Panc1 (cell line): ENCODE data around the gene MAD1L1. TPM values are rescaled to one million over a fixed set of nuclear protein-coding genes. Genes with fewer than 3 reads are reported as not detected.
A peak's percentile ranks its signal among the peaks of the same experiment; 100 is the strongest.

Experiments used
- ATAC-seq: fragments of 200-7000 bp; cut with Tn5 transposase; 2 replicates; pipeline ENCODE4 v1.9.1; 2020; ENCODE audit warnings: mild to moderate bottlenecking, moderate library complexity
- BruUV-seq: library from RNA; stranded (reverse); fragments of 400-500 nt; replicated peaks from 2 replicates; lab custom pipeline; 2021; lab: Mats Ljungman, UMichigan
- CTCF ChIA-PET: fragments of 300-600 bp; sonication (Branson Sonifier 250); formaldehyde crosslinking; loops from one replicate; lab custom pipeline; 2022; ENCODE audit warnings: antibody characterized with exemption; lab: Charles Lee
- POLR2A ChIA-PET: fragments of 300-600 bp; sonication (Branson Sonifier 250); formaldehyde crosslinking; loops from one replicate; lab custom pipeline; 2022; ENCODE audit warnings: antibody characterized with exemption; lab: Charles Lee
- DNase-seq: peaks from one replicate; pipeline ENCODE4 v3.0.0-alpha.2; 2010; ENCODE audit warnings: low read depth, low spot score
- H3K27ac ChIP-seq: 2 replicates; pipeline ENCODE4 v1.5.1; 2011; ENCODE audit warnings: mild to moderate bottlenecking, low read length, inconsistent platforms
- H3K27me3 ChIP-seq: fragments of 200-500 bp; sonication (Bioruptor generic); 2 replicates; pipeline ENCODE4 v1.6.0; 2014; ENCODE audit warnings: low read length, inconsistent platforms; ENCODE audit not compliant: control insufficient read depth, insufficient read depth
- H3K36me3 ChIP-seq: fragments of 200-500 bp; sonication (Bioruptor generic); 2 replicates; pipeline ENCODE4 v1.5.1; 2014; ENCODE audit warnings: inconsistent platforms, mild to moderate bottlenecking, low read length, moderate library complexity; ENCODE audit not compliant: control insufficient read depth, insufficient read depth
- H3K4me1 ChIP-seq: 2 replicates; pipeline ENCODE4 v1.5.1; 2011; ENCODE audit warnings: inconsistent platforms, mild to moderate bottlenecking, low read length, moderate library complexity; ENCODE audit not compliant: control insufficient read depth, insufficient read depth
- H3K4me3 ChIP-seq, 2 experiments: 2 replicates each; pipeline ENCODE4 v1.5.1; 2011 to 2012; ENCODE audit warnings: low read depth in 2 of 2, low read length in 2 of 2, mild to moderate bottlenecking in 2 of 2, inconsistent platforms in 1 of 2, moderate library complexity in 1 of 2
- H3K9me3 ChIP-seq: fragments of 200-500 bp; sonication (Bioruptor generic); 2 replicates; pipeline ENCODE4 v1.5.1; 2014; ENCODE audit warnings: low read depth, mild to moderate bottlenecking, inconsistent platforms, low read length, moderate library complexity; ENCODE audit not compliant: control insufficient read depth, insufficient read depth
- CTCF ChIP-seq: fragments of 450-650 bp; IDR thresholded peaks from 2 replicates; pipeline ENCODE4 v1.5.1; 2017; ENCODE audit warnings: mild to moderate bottlenecking
- POLR2AphosphoS5 ChIP-seq: IDR thresholded peaks from 2 replicates; pipeline ENCODE4 v1.6.1; 2012; ENCODE audit warnings: mild to moderate bottlenecking, low read depth, low read length, moderate library complexity
- REST ChIP-seq, 2 experiments: IDR thresholded peaks; 2 replicates each; pipeline ENCODE4 v1.6.1; 2011 to 2012; ENCODE audit warnings: low read depth in 2 of 2, control low read depth in 1 of 2, low read length in 1 of 2, mild to moderate bottlenecking in 1 of 2, moderate library complexity in 1 of 2; ENCODE audit not compliant: insufficient read depth in 1 of 2
- SIN3A ChIP-seq: IDR thresholded peaks from 2 replicates; pipeline ENCODE4 v1.6.1; 2012; ENCODE audit warnings: low read depth, mild to moderate bottlenecking, low read length, moderate library complexity, borderline replicate concordance; ENCODE audit not compliant: insufficient read depth
- TCF7L2 ChIP-seq: IDR thresholded peaks from 2 replicates; pipeline ENCODE4 v1.6.1; 2011; ENCODE audit warnings: mild to moderate bottlenecking, low read depth, low read length, inconsistent platforms
- in situ Hi-C: cut with HindIII; loops from 2 replicates; pipeline ENCODE4 v1.10.0; 2016; ENCODE audit warnings: low sequenced_read_pairs, low pct_unique_long_range_greater_than_20kb
- intact Hi-C: fragments of 100-400 bp; cut with micrococcal nuclease; formaldehyde crosslinking; loops from one replicate; pipeline ENCODE4 v1.10.0; 2022; ENCODE audit not compliant: unreplicated experiment
- total RNA-seq: library from RNA; stranded (reverse); gene quantifications from one replicate; pipeline ENCODE4 v1.2.1, GENCODE V29; 2021; ENCODE audit not compliant: unreplicated experiment

MAD1L1 gene
- total RNA-seq, 1 experiment from 2014 or later, result 70.8 TPM

GRCh38 chr7:1812509-1813393 lies 420.0 kb downstream of the MAD1L1 start:
- no peaks in the 10 kb centered on the region for H3K27me3 ChIP-seq
- in situ Hi-C loops (no loop called here), intact Hi-C loops (no loop called here)
- peak; percentile 78 for ATAC-seq
- TF ChIP-seq REST (IDR thresholded peaks at IDR 0.05; ENCODE audit: insufficient read depth in 1 of 2, low read depth in 2 of 2, low read length in 1 of 2), result no peak
- TF ChIP-seq SIN3A, result no peak
- no peak for TF ChIP-seq POLR2AphosphoS5
- TF ChIP-seq CTCF, result peak; percentile 61
- no peak for TF ChIP-seq TCF7L2
- no peak overlapping the region for H3K27ac ChIP-seq
- no peaks in the 10 kb centered on the region for H3K36me3 ChIP-seq
- no peak for DNase-seq
- no peaks in the 10 kb centered on the region; the same call in 1 of the 2 replicates for H3K4me1 ChIP-seq
- ChIA-PET POLR2A (no interaction called here), CTCF (interaction anchor here (0.6 kb wide), 1 partner anchor 573 kb away, joined by 4 read pairs; no protein-coding TSS in a partner anchor)
- no peaks in the 10 kb centered on the region for H3K9me3 ChIP-seq
- no TSS peak for BruUV-seq
- no peak overlapping the region for H3K4me3 ChIP-seq

- no TSS peak for BruUV-seq
- ATAC-seq, result no peak
- Histone ChIP-seq H3K4me1 (no peaks in the 10 kb centered on the region; the same call in 1 of the 2 replicates), H3K36me3 (no peaks in the 10 kb centered on the region), H3K27ac (no peak overlapping the region), H3K27me3 (no peaks in the 10 kb centered on the region), H3K4me3 (no peak overlapping the region), H3K9me3 (no peaks in the 10 kb centered on the region)
- no peak for TF ChIP-seq CTCF
- no peak for TF ChIP-seq REST (IDR thresholded peaks at IDR 0.05; ENCODE audit: insufficient read depth in 1 of 2, low read depth in 2 of 2, low read length in 1 of 2)
- no peak for TF ChIP-seq POLR2AphosphoS5
- TF ChIP-seq TCF7L2, result no peak
- no peak for TF ChIP-seq SIN3A
- no peak for DNase-seq
- ChIA-PET POLR2A (no interaction called here), CTCF (no interaction called here)
- intact Hi-C loops (no loop called here), in situ Hi-C loops (no loop called here)
Measured at GRCh38 chr7:1811850-1812508, 420.8 kb downstream of the MAD1L1 start.
